Measurements from ENCODE around the gene KLHL22.
"Not testable (repeated sequence)": the region's sequence is repeated elsewhere in the genome, so short reads cannot be mapped to it uniquely, and the experiment has no call there.

The KLHL22 gene, protein sequence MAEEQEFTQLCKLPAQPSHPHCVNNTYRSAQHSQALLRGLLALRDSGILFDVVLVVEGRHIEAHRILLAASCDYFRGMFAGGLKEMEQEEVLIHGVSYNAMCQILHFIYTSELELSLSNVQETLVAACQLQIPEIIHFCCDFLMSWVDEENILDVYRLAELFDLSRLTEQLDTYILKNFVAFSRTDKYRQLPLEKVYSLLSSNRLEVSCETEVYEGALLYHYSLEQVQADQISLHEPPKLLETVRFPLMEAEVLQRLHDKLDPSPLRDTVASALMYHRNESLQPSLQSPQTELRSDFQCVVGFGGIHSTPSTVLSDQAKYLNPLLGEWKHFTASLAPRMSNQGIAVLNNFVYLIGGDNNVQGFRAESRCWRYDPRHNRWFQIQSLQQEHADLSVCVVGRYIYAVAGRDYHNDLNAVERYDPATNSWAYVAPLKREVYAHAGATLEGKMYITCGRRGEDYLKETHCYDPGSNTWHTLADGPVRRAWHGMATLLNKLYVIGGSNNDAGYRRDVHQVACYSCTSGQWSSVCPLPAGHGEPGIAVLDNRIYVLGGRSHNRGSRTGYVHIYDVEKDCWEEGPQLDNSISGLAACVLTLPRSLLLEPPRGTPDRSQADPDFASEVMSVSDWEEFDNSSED

DNA sequence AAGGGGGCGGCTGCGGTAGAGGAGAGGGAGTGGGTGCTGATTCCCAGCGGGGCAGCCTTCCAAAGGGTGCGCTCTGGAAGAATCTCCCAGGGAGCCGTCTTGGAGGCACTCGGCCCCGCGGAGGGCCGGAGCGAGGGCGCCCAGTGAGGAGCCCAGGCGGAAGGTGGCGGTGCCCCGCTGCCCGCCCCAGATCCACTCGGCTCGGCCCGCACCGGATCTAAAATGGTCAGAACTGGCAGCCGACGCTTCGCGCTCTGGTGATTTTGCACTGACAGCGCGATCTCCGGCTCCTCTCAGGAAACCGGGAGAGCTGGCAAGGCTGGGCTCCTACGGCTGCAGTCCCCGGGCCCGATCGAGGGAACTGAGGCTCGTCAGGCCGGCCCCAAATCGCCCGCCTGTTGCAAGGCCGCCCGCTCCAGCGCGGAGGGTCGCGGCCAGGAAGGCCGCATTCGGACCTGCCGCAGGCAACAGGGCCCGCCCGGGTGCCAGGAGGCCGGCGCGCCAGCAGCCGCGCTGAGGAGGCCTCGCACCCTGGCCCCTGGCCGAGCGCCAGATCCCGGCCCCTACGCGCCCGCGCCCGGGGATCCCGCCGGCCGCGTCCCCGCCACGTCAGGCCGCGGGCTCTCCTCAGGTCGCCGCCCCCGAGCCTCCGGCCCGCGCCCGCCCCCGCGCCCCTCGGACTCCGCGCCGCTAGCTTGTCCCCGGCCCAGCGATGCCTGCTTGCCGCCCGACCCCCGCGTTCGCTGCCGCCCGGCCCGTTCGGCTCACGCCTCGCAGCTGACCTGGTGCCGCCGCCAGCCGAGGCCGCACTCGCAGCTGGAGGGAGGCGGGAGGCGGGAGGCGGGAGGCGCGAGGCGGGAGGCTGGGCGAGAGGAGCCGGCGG lies at the start of gene KLHL22:
Gene KLHL22 (minus strand): TSS at position 818 of the 883 bp plus-strand sequence. CDS start 6,584 bp downstream, outside the sequence.
- DNase-seq (ENCODE audit: low read depth, low spot score), result no peak
- peak within 1 kb of the TSS; percentile 89 for H3K27ac ChIP-seq
- no peaks in the 10 kb centered on the region; the same call in 1 of the 2 replicates for H3K36me3 ChIP-seq (ENCODE audit: insufficient read depth, low read length)
- H3K9me3 ChIP-seq (ENCODE audit: low read depth, low read length), result no peaks in the 10 kb centered on the region
- H3K9ac ChIP-seq (ENCODE audit: insufficient read length), result peak within 1 kb of the TSS; percentile 90
- no peak for TF ChIP-seq EZH2 (IDR thresholded peaks at IDR 0.05)
- H3K4me3 ChIP-seq, result peak within 1 kb of the TSS; percentile 95

DNA sequence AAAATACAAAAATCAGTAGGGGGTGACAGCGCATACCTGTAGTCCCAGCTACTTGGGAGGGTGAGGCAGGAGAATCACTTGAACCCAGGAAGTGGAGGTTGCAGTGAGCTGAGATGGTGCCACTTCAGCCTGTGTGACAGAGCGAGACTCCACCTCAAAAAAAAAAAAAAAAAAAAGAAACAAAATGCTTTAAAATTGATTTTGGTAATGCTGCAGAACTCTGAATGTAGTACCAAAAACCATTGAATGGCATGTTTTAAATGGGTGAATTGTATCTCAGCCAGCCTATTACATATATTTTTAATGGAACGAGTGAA lies 49.7 kb upstream of the KLHL22 start:
- H3K36me3 ChIP-seq (ENCODE audit: insufficient read depth, low read length), result peaks cover 36% of the 10 kb centered on the region

DNA sequence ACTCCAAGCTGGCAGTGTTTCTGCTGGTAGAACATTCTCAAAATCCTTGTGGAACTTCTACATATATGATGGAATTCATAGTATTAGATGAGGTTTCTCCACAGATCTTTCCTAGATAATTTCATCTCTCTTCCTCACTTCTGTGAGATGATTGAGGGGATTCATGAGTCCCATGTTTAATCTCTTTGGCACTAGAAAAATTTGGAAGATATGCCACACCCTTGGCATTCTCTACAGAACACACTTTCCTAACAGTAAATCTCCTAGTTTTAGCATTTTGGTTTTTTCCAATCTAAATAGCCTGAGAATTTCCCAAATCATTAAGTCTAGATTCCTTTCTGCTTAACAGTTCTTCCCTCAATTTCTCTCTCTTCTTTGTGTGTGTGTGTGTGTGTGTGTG lies 47.1 kb upstream of the KLHL22 start:
- H3K36me3 ChIP-seq (ENCODE audit: insufficient read depth, low read length), result peaks cover 61% of the 10 kb centered on the region
- no peaks in the 10 kb centered on the region for H3K9me3 ChIP-seq (ENCODE audit: low read depth, low read length)
- H3K27ac ChIP-seq, result no peak overlapping the region
- TF ChIP-seq EZH2 (IDR thresholded peaks at IDR 0.05) (no peak), POLR2AphosphoS5 (IDR thresholded peaks at IDR 0.05; ENCODE audit: borderline replicate concordance, low read depth, low read length) (no peak), FOXP2 (optimal IDR thresholded peaks at IDR 0.05; ENCODE audit: control extremely low read depth, extremely low read length, insufficient read depth) (no peak)
- no peak overlapping the region for H3K9ac ChIP-seq (ENCODE audit: insufficient read length)
- no peak overlapping the region for H3K4me3 ChIP-seq
- no peak for DNase-seq (ENCODE audit: low read depth, low spot score)

More for the DNA sequence above, 49.7 kb upstream of the KLHL22 start:
- not testable (repeated sequence) for H3K27ac ChIP-seq; H3K4me3 ChIP-seq; DNase-seq (ENCODE audit: low read depth, low spot score); H3K9ac ChIP-seq (ENCODE audit: insufficient read length); H3K9me3 ChIP-seq (ENCODE audit: low read depth, low read length)

DNA sequence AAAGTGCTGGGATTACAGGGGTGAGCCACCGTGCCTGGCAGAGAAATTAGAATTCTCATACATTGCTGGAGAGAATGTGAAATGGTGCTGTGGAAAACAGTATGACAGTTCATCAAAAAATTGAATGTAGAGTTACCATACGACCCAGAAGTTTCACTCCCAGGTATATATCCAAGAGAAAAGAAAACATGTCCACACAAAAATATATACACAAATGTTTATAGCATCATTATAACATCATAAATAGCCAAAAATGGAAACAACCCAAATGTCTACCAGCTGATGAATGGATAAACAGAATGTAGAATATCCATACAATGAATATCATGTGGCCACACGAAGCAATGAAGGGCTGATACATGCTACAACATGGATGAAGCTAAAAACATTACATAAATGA lies 46.5 kb upstream of the KLHL22 start:
- Histone ChIP-seq H3K27ac (no peak overlapping the region), H3K9ac (ENCODE audit: insufficient read length) (no peak overlapping the region), H3K4me3 (no peak overlapping the region), H3K36me3 (ENCODE audit: insufficient read depth, low read length) (peaks cover 68% of the 10 kb centered on the region), H3K9me3 (ENCODE audit: low read depth, low read length) (no peaks in the 10 kb centered on the region)
- DNase-seq (ENCODE audit: low read depth, low spot score), result no peak
- TF ChIP-seq EZH2 (IDR thresholded peaks at IDR 0.05), result no peak
- TF ChIP-seq POLR2AphosphoS5 (IDR thresholded peaks at IDR 0.05; ENCODE audit: borderline replicate concordance, low read depth, low read length), result no peak
- no peak for TF ChIP-seq FOXP2 (optimal IDR thresholded peaks at IDR 0.05; ENCODE audit: control extremely low read depth, extremely low read length, insufficient read depth)

DNA sequence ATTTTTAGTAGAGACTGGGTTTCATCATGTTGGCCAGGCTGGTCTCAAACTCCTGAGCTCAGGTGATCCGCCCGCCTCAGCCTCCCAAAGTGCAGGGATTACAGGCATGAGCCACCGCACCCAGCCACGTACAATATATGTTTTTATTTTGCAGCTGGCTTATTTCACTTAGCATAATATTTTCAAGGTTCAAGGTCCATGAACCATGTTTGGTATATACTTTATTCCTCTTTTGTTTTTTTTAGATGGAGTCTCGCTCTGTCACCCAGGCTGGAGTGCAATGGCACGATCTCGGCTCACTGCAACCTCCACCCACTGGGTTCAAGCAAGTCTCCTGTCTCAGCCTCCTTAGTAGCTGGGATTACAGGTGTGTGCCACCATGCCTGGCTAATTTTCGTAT lies 43.3 kb upstream of the KLHL22 start:
- not testable (repeated sequence) for H3K4me3 ChIP-seq; H3K27ac ChIP-seq; H3K9ac ChIP-seq (ENCODE audit: insufficient read length); H3K9me3 ChIP-seq (ENCODE audit: low read depth, low read length); DNase-seq (ENCODE audit: low read depth, low spot score)
- peaks cover 65% of the 10 kb centered on the region for H3K36me3 ChIP-seq (ENCODE audit: insufficient read depth, low read length)

DNA sequence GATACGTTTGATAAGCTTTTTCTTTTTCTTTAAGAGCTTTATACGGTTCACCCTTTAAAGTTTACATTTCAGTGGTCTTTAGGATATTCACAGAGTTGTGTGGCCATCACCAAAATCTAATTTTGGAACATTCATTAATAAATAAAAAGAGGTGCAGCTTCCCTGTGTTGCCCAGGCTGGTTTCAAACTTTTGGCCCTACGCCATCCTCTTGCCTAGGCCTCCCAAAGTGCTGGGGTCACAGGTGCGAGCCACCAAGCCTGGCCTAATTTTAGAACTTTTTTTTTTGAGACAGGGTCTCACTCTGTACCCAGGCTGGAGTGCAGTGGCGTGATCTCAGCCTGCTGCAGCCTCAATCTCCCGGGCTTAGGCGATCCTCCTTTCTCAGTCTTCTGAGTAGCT lies 42.4 kb upstream of the KLHL22 start:
- H3K9me3 ChIP-seq (ENCODE audit: low read depth, low read length), result no peaks in the 10 kb centered on the region
- H3K36me3 ChIP-seq (ENCODE audit: insufficient read depth, low read length), result peaks cover 62% of the 10 kb centered on the region
- DNase-seq (ENCODE audit: low read depth, low spot score), result no peak
- H3K27ac ChIP-seq, result no peak overlapping the region
- TF ChIP-seq EZH2 (IDR thresholded peaks at IDR 0.05) (no peak), POLR2AphosphoS5 (IDR thresholded peaks at IDR 0.05; ENCODE audit: borderline replicate concordance, low read depth, low read length) (no peak), FOXP2 (optimal IDR thresholded peaks at IDR 0.05; ENCODE audit: control extremely low read depth, extremely low read length, insufficient read depth) (no peak)
- no peak overlapping the region for H3K4me3 ChIP-seq
- H3K9ac ChIP-seq (ENCODE audit: insufficient read length), result no peak overlapping the region

DNA sequence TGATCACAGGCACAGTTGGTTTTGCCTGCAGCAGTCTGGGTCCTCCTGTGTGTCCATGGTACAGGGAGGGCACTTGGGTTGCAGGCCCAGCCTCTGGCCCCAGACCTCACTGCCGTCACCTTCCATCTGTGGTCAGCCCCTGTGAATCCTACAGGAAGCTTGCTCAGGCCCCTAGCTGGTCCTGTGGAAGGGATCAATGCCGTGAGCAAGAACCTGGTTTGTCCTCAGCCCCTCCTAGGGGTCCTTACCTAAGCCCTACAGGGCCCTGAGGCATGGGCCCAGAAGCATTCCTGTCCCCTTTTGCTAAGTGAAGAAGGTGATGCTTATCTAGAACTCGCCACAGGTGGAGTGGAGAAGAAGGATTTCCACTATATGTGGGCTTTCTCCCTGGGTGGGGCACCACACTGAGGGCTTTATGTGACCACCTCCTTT lies 41.7 kb upstream of the KLHL22 start:
- DNase-seq (ENCODE audit: low read depth, low spot score), result no peak
- no peak overlapping the region for H3K4me3 ChIP-seq
- H3K9ac ChIP-seq (ENCODE audit: insufficient read length), result no peak overlapping the region
- H3K36me3 ChIP-seq (ENCODE audit: insufficient read depth, low read length), result peaks cover 55% of the 10 kb centered on the region
- no peak overlapping the region for H3K27ac ChIP-seq
- no peak for TF ChIP-seq EZH2 (IDR thresholded peaks at IDR 0.05)
- TF ChIP-seq POLR2AphosphoS5 (IDR thresholded peaks at IDR 0.05; ENCODE audit: borderline replicate concordance, low read depth, low read length), result no peak
- no peak for TF ChIP-seq FOXP2 (optimal IDR thresholded peaks at IDR 0.05; ENCODE audit: control extremely low read depth, extremely low read length, insufficient read depth)
- H3K9me3 ChIP-seq (ENCODE audit: low read depth, low read length), result no peaks in the 10 kb centered on the region

DNA sequence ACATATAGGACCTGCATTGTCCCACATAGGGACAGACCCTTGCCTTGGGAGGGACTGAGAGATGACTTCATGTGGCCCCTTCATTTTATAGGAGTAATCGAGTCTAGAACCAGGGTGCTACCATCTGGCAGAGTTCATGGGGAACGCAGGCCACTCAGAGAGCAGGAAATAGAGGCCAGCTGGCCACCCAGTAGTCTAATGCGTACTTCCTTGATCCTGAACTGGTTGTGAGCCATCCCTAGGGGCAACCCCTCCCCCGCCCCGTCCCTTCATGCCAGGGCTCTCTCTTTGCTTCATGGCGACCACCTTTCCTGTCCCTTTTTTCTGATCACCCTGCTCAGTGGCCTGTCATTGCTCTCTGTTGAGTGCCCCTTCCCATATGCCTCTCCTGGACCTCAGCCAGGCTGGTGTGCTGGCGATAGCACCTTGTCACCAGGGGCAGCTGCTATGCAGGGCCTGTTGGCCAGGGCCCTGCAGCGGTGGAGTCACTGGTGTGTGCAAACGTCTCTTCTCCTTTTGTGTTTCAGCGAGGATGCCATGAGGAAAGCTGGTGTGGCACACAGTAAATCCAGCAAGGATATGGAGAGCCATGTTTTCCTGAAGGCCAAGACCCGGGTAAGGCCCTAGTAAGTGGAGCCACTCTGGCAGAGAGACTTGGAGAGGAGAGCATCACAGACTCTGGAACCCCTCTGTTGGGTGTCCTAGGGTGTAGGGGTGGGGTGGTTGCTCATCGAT lies 41.2 kb upstream of the KLHL22 start:
- no peaks in the 10 kb centered on the region for H3K9me3 ChIP-seq (ENCODE audit: low read depth, low read length)
- no peak overlapping the region for H3K27ac ChIP-seq

More for the DNA sequence above, 41.2 kb upstream of the KLHL22 start:
- Histone ChIP-seq H3K4me3 (no peak overlapping the region), H3K9ac (ENCODE audit: insufficient read length) (no peak overlapping the region), H3K36me3 (ENCODE audit: insufficient read depth, low read length) (peaks cover 49% of the 10 kb centered on the region)
- DNase-seq (ENCODE audit: low read depth, low spot score), result no peak
- TF ChIP-seq FOXP2 (optimal IDR thresholded peaks at IDR 0.05; ENCODE audit: control extremely low read depth, extremely low read length, insufficient read depth), result no peak
- no peak for TF ChIP-seq POLR2AphosphoS5 (IDR thresholded peaks at IDR 0.05; ENCODE audit: borderline replicate concordance, low read depth, low read length)
- TF ChIP-seq EZH2 (IDR thresholded peaks at IDR 0.05), result no peak
